K562 (cell line): ENCODE measurements around the gene HAUS7. TPM values are rescaled to one million over a fixed set of nuclear protein-coding genes. Genes with fewer than 3 reads are reported as not detected.

Source experiments
- ADNP ChIP-seq: fragments of 200-800 bp; sonication (Bioruptor generic); IDR thresholded peaks from 2 replicates; pipeline ENCODE4 v1.6.1; 2016; ENCODE audit warnings: missing genetic modification characterization, missing compliant biosample characterization
- CHD1 ChIP-seq: fragments of 200-600 bp; sonication (generic); IDR thresholded peaks from one replicate; pipeline ENCODE4 v1.6.1; 2012; ENCODE audit warnings: mild to moderate bottlenecking, moderate library complexity, low read length, inconsistent platforms
- CTBP1 ChIP-seq: fragments of 450-650 bp; IDR thresholded peaks from 2 replicates; pipeline ENCODE4 v1.6.1; 2016; ENCODE audit warnings: borderline replicate concordance
- EHMT2 ChIP-seq: fragments of 450-650 bp; IDR thresholded peaks from 2 replicates; pipeline ENCODE4 v1.6.1; 2018; ENCODE audit warnings: antibody characterized with exemption
- ETV1 ChIP-seq: fragments of 450-650 bp; conservative IDR thresholded peaks from 2 replicates; pipeline ENCODE4 v1.6.1; 2016; ENCODE audit warnings: missing genetic modification characterization, control low read depth, low read depth, missing compliant biosample characterization
- FIP1L1 ChIP-seq: fragments of 200-400 bp; formaldehyde crosslinking; IDR thresholded peaks from 2 replicates; pipeline ENCODE4 v1.6.1; 2018; ENCODE audit warnings: mild to moderate bottlenecking, low read depth, low read length; ENCODE audit not compliant: poor library complexity, severe bottlenecking
- FOXA3 ChIP-seq, 2 experiments: fragments of 450-650 bp in 1 of 2; sonication (generic) in 1 of 2; formaldehyde crosslinking; IDR thresholded peaks in 1 of 2; conservative IDR thresholded peaks in 1 of 2; 2 replicates each; pipeline versions ENCODE4 v1.4.0 to v1.8.0; 2020 to 2022; ENCODE audit warnings: mild to moderate bottlenecking in 2 of 2, missing genetic modification reagents in 1 of 2
- JUN ChIP-seq, 2 experiments: sonication (generic) in 1 of 2; formaldehyde crosslinking in 1 of 2; IDR thresholded peaks; 2 replicates each; pipeline versions ENCODE4 v1.6.1 to v1.8.0; 2012 to 2022; ENCODE audit warnings: borderline replicate concordance in 2 of 2, mild to moderate bottlenecking in 2 of 2, improper control_type of control experiment in 1 of 2, low read depth in 1 of 2, low read length in 1 of 2, missing genetic modification reagents in 1 of 2
- KDM4B ChIP-seq, 2 experiments: fragments of 450-650 bp in 1 of 2; sonication (generic) in 1 of 2; IDR thresholded peaks; 2 replicates each; pipeline ENCODE4 v1.6.1; 2016 to 2017; ENCODE audit warnings: borderline replicate concordance in 2 of 2, antibody characterized with exemption in 1 of 2, low read depth in 1 of 2, mild to moderate bottlenecking in 1 of 2
- KDM5B ChIP-seq: fragments of 200-600 bp; sonication (generic); IDR thresholded peaks from 2 replicates; pipeline ENCODE4 v1.6.1; 2012; ENCODE audit warnings: low read depth, mild to moderate bottlenecking, moderate library complexity, low read length, control low read depth, inconsistent platforms; ENCODE audit not compliant: insufficient replicate concordance
- L3MBTL2 ChIP-seq: fragments of 450-650 bp; IDR thresholded peaks from 2 replicates; pipeline ENCODE4 v1.6.1; 2016; ENCODE audit warnings: mild to moderate bottlenecking, moderate library complexity
- NR0B1 ChIP-seq: fragments of 450-650 bp; IDR thresholded peaks from one replicate; pipeline ENCODE4 v1.6.1; 2018; ENCODE audit warnings: mild to moderate bottlenecking, moderate library complexity; ENCODE audit not compliant: partially characterized antibody
- OTX1 ChIP-seq: fragments of 450-650 bp; formaldehyde crosslinking; IDR thresholded peaks from 2 replicates; pipeline ENCODE4 v1.4.0; 2022; ENCODE audit warnings: mild to moderate bottlenecking
- RFX5 ChIP-seq: IDR thresholded peaks from 2 replicates; pipeline ENCODE4 v1.6.1; 2011; ENCODE audit warnings: low read depth, mild to moderate bottlenecking, improper control_type of control experiment, low read length
- TCF15 ChIP-seq: fragments of 250-450 bp; sonication (Bioruptor Pico); IDR thresholded peaks from 2 replicates; pipeline ENCODE4 v1.8.0; 2022; ENCODE audit warnings: moderate library complexity, mild to moderate bottlenecking, inconsistent platforms
- ZNF239 ChIP-seq: fragments of 250-450 bp; sonication (Bioruptor Pico); IDR thresholded peaks from 2 replicates; pipeline ENCODE4 v1.4.0; 2020; ENCODE audit warnings: mild to moderate bottlenecking
- polyA plus RNA-seq, 8 experiments: library from polyadenylated mRNA; depleted of rRNA in 4 of 8; stranded (reverse) in 5 of 8; unstranded in 3 of 8; fragments of >200 nt; fragmentation: Nextera tagmentation in 2 of 8; fragmentation: Illumina TruSeq in 1 of 8; extraction: Ambion mirVana in 2 of 8; extraction: Trizol in 1 of 8; gene quantifications; 2 replicates each; pipeline versions ENCODE4 v1.2.1 to v1.2.3, GENCODE V29; 2011 to 2014; ENCODE audit warnings: inconsistent platforms in 1 of 8, missing spikeins in 1 of 8
- total RNA-seq, 7 experiments: library from RNA; depleted of rRNA in 6 of 7; stranded (reverse); fragments of >200 nt in 6 of 7; fragmentation: Illumina TruSeq in 2 of 7; extraction: Trizol in 2 of 7; gene quantifications; 2 replicates each; pipeline versions ENCODE4 v1.2.1 to v1.2.3, GENCODE V29; 2011 to 2021; ENCODE audit warnings: low replicate concordance in 1 of 7
- TF ChIP-seq, protein P1 (sequence below), 2 experiments: fragments of 450-650 bp in 1 of 2; sonication (generic) in 1 of 2; formaldehyde crosslinking; conservative IDR thresholded peaks; 2 replicates each; pipeline versions ENCODE4 v1.4.0 to v1.8.1; 2020 to 2022; ENCODE audit warnings: mild to moderate bottlenecking in 1 of 2, missing genetic modification reagents in 1 of 2
- TF ChIP-seq, protein P2 (sequence below): sonication (generic); formaldehyde crosslinking; IDR thresholded peaks from 2 replicates; pipeline ENCODE4 v1.8.1; 2023; ENCODE audit warnings: mild to moderate bottlenecking, missing genetic modification reagents, moderate library complexity
- TF ChIP-seq, protein P3 (sequence below): fragments of 450-650 bp; IDR thresholded peaks from 2 replicates; pipeline ENCODE4 v1.6.1; 2017; ENCODE audit warnings: mild to moderate bottlenecking, moderate library complexity

The HAUS7 gene
- total and polyA plus RNA-seq, 9 of the 15 experiments (the other 6 are each of a cell fraction or from before 2014, with no cell fraction given) = 10.0 to 94.9 (median 48.8) TPM

DNA sequence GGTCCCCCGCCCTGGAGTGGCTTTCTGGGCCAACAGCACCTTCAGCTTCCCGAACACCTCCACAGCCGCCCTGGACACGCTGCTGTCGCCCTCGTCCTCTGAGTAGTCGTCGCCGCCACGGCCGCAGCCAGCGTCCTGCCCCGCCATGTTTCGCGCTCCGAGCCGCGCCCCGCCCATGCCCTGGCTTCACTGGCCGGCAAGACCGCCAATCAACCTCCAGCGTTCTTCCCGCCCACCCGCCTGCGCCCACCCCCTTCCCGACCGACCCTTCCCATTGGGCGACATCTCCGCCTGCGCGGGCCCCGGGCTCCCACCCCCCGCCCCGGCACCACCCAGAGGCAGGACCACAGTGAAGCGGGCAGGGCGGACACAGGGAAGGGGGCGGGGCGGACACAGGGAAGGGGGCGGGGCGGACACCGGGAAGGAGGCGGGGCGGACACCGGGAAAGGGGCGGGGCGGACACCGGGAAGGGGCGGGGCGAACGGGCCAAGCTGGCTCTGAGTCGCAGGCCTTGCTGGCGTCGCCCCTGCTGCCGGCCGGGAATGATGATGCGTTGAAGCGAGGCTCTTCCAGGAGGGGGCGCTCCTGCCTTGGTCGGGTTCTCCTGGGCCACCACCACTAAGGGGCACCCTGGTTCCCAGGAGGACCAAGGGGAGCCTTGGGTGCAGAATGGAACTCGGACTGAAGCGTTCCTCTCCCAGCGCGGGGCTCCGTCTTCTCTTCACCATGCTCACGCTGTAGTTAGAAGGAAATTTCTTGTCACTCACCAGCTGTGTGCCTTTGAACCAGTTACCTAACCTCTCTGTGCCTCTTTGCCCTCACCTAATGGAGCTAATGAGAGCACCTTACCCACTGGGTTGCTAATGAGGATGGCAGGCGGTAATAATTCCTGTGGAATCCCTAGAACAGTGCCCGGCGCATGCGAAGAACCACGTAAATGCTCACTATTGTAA, at the start of gene HAUS7 (continued):
- TF ChIP-seq TCF15 (CRISPR knock-in tag) = no peak
- peak; percentile 90 for TF ChIP-seq ADNP (tag)
- TF ChIP-seq, protein P1, sequence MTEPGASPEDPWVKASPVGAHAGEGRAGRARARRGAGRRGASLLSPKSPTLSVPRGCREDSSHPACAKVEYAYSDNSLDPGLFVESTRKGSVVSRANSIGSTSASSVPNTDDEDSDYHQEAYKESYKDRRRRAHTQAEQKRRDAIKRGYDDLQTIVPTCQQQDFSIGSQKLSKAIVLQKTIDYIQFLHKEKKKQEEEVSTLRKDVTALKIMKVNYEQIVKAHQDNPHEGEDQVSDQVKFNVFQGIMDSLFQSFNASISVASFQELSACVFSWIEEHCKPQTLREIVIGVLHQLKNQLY (CRISPR knock-in tag; conservative IDR thresholded peaks at IDR 0.05) = no peak
- TF ChIP-seq FOXA3 (CRISPR knock-in tag; conservative IDR thresholded peaks at IDR 0.05 in 1 of 2, IDR thresholded peaks at IDR 0.05 in 1 of 2) = no peak
- TF ChIP-seq, protein P2, sequence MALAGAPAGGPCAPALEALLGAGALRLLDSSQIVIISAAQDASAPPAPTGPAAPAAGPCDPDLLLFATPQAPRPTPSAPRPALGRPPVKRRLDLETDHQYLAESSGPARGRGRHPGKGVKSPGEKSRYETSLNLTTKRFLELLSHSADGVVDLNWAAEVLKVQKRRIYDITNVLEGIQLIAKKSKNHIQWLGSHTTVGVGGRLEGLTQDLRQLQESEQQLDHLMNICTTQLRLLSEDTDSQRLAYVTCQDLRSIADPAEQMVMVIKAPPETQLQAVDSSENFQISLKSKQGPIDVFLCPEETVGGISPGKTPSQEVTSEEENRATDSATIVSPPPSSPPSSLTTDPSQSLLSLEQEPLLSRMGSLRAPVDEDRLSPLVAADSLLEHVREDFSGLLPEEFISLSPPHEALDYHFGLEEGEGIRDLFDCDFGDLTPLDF (CRISPR knock-in tag) = no peak
- no peak for TF ChIP-seq RFX5
- TF ChIP-seq L3MBTL2 = no peak
- TF ChIP-seq, protein P3, sequence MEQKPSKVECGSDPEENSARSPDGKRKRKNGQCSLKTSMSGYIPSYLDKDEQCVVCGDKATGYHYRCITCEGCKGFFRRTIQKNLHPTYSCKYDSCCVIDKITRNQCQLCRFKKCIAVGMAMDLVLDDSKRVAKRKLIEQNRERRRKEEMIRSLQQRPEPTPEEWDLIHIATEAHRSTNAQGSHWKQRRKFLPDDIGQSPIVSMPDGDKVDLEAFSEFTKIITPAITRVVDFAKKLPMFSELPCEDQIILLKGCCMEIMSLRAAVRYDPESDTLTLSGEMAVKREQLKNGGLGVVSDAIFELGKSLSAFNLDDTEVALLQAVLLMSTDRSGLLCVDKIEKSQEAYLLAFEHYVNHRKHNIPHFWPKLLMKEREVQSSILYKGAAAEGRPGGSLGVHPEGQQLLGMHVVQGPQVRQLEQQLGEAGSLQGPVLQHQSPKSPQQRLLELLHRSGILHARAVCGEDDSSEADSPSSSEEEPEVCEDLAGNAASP = no peak
- TF ChIP-seq NR0B1 = no peak
- no peak for TF ChIP-seq KDM5B
- no peak for TF ChIP-seq ETV1 (tag)
- no peak for TF ChIP-seq KDM4B (IDR thresholded peaks at IDR 0.05; ENCODE audit: borderline replicate concordance in 2 of 2, low read depth in 1 of 2)
- TF ChIP-seq JUN (IDR thresholded peaks at IDR 0.05; ENCODE audit: borderline replicate concordance, low read depth, low read length) = peak; percentile 21; the same call in 1 of the 2 replicates
- no peak for TF ChIP-seq JUN (CRISPR knock-in tag; IDR thresholded peaks at IDR 0.05; ENCODE audit: borderline replicate concordance)
- TF ChIP-seq CTBP1 = 0 out of 2 replicates have a peak, but pooled peaks have one; percentile 18
- TF ChIP-seq OTX1 (CRISPR knock-in tag) = no peak
- TF ChIP-seq EHMT2 = no peak
- no peak for TF ChIP-seq FIP1L1
- no peak for TF ChIP-seq ZNF239
- no peak for TF ChIP-seq CHD1
